Uterus (tissue), 2 donors: ENCODE results near the gene CYP4A11.
"Not testable (repeated sequence)": the region's sequence is repeated elsewhere in the genome, so short reads cannot be mapped to it uniquely, and the experiment has no call there.

Source experiments
- POLR2A ChIP-seq, 2 donors: fragments of 450-650 bp; IDR thresholded peaks; one replicate each; pipeline ENCODE4 v1.6.1; 2016; ENCODE audit warnings: antibody characterized with exemption in 2 of 2, mild to moderate bottlenecking in 1 of 2, moderate library complexity in 1 of 2
- TF ChIP-seq, protein P1 (sequence below), 4 experiments: fragments of 200-600 bp in 2 of 4; fragments of 450-650 bp in 2 of 4; sonication (generic) in 2 of 4; IDR thresholded peaks; one replicate each; pipeline ENCODE4 v1.5.1; 2016 to 2019; ENCODE audit warnings: antibody characterized with exemption in 4 of 4, mild to moderate bottlenecking in 2 of 4, moderate library complexity in 1 of 4

DNA sequence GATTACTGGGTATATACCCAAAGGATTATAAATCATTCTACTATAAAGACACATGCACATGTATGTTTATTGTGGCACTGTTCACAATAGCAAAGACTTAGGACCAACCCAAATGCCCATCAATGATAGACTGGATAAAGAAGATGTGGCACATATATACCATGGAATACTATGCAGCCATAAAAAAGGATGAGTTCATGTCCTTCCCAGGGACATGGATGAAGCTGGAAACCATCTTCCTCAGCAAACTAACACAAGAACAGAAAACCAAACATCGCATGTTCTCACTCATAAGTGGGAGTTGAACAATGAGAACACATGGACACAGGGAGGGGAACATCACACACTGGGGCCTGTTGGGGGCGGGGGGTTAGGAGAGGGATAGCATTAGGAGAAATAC lies 49.3 kb upstream of the CYP4A11 start:
- TF ChIP-seq, protein P1, sequence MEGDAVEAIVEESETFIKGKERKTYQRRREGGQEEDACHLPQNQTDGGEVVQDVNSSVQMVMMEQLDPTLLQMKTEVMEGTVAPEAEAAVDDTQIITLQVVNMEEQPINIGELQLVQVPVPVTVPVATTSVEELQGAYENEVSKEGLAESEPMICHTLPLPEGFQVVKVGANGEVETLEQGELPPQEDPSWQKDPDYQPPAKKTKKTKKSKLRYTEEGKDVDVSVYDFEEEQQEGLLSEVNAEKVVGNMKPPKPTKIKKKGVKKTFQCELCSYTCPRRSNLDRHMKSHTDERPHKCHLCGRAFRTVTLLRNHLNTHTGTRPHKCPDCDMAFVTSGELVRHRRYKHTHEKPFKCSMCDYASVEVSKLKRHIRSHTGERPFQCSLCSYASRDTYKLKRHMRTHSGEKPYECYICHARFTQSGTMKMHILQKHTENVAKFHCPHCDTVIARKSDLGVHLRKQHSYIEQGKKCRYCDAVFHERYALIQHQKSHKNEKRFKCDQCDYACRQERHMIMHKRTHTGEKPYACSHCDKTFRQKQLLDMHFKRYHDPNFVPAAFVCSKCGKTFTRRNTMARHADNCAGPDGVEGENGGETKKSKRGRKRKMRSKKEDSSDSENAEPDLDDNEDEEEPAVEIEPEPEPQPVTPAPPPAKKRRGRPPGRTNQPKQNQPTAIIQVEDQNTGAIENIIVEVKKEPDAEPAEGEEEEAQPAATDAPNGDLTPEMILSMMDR (IDR thresholded peaks at IDR 0.05) = not testable (repeated sequence)
- TF ChIP-seq POLR2A (IDR thresholded peaks at IDR 0.05) = not testable (repeated sequence)
